HFF-Myc (cell line): Measurements from ENCODE around the gene SIGLEC9.

ENCODE experiments used
- DNase-seq: peaks from one replicate; pipeline ENCODE4 v3.0.0-alpha.2; 2011; ENCODE audit warnings: low read depth; ENCODE audit errors: extremely low read depth
- H3K4me3 ChIP-seq: replicated peaks from 2 replicates; pipeline ENCODE4 v1.5.1; 2011; ENCODE audit warnings: low read depth, mild to moderate bottlenecking, control low read depth, low read length
- CTCF ChIP-seq: IDR thresholded peaks from 2 replicates; pipeline ENCODE4 v1.5.1; 2012; ENCODE audit warnings: mild to moderate bottlenecking, low read depth, low read length, control low read depth; ENCODE audit errors: missing control alignments

The SIGLEC9 gene

GRCh38 chr19:51147663-51148062 is 23.0 kb downstream of the SIGLEC9 start:
- TF ChIP-seq CTCF, result no peak
- H3K4me3 ChIP-seq, result no peak overlapping the region
- no peak for DNase-seq

GRCh38 chr19:51148580-51148979 is 23.9 kb downstream of the SIGLEC9 start:
- no peak for DNase-seq
- H3K4me3 ChIP-seq, result no peak overlapping the region
- TF ChIP-seq CTCF, result no peak

- DNase-seq, result no peak
- H3K4me3 ChIP-seq, result no peak overlapping the region
- TF ChIP-seq CTCF, result no peak
These were observed 25.9 kb downstream of the SIGLEC9 start for GRCh38 chr19:51150627-51151026.

- H3K4me3 ChIP-seq, result no peak overlapping the region
- TF ChIP-seq CTCF, result no peak
- DNase-seq, result no peak
These were observed 32.0 kb downstream of the SIGLEC9 start for GRCh38 chr19:51156710-51157109.

GRCh38 chr19:51157265-51157664 is 32.6 kb downstream of the SIGLEC9 start:
- no peak for DNase-seq
- H3K4me3 ChIP-seq, result no peak overlapping the region
- no peak for TF ChIP-seq CTCF

- DNase-seq, result peak; percentile 2
- H3K4me3 ChIP-seq, result no peak overlapping the region
- TF ChIP-seq CTCF, result peak; percentile 68
These were observed 33.9 kb downstream of the SIGLEC9 start for GRCh38 chr19:51158474-51159129.

- TF ChIP-seq CTCF, result no peak
- DNase-seq, result no peak
- H3K4me3 ChIP-seq, result no peak overlapping the region
These were observed 35.0 kb downstream of the SIGLEC9 start for GRCh38 chr19:51159656-51160055.
